HG02642 (cell line): ENCODE data around the gene SERPINE1.
"Not testable (repeated sequence)": the region's sequence is repeated elsewhere in the genome, so short reads cannot be mapped to it uniquely, and the experiment has no call there.

ENCODE experiments used
- ATAC-seq: cut with Tn5 transposase; IDR thresholded peaks from one replicate; pipeline ENCODE4 v1.9.1; 2021; ENCODE audit warnings: mild to moderate bottlenecking; ENCODE audit not compliant: unreplicated experiment, poor library complexity

The SERPINE1 gene

GRCh38 chr7:101100858-101101847, 25.8 kb upstream of the SERPINE1 start:
- ATAC-seq: no peak

- no peak for ATAC-seq
These were observed 24.9 kb upstream of the SERPINE1 start for GRCh38 chr7:101102026-101102425.

- ATAC-seq: not testable (repeated sequence)
These were observed 23.2 kb upstream of the SERPINE1 start for GRCh38 chr7:101103701-101104100.

GRCh38 chr7:101104193-101104713, 22.7 kb upstream of the SERPINE1 start:
- ATAC-seq: no peak

- no peak for ATAC-seq
These were observed 22.1 kb upstream of the SERPINE1 start for GRCh38 chr7:101104799-101105198.

GRCh38 chr7:101105248-101105647, 21.7 kb upstream of the SERPINE1 start:
- ATAC-seq: not testable (repeated sequence)

GRCh38 chr7:101106386-101106785, 20.5 kb upstream of the SERPINE1 start:
- no peak for ATAC-seq

- no peak for ATAC-seq
These were observed 18.5 kb upstream of the SERPINE1 start for GRCh38 chr7:101108330-101108857.

GRCh38 chr7:101108961-101109360, 17.9 kb upstream of the SERPINE1 start:
- no peak for ATAC-seq

GRCh38 chr7:101109368-101109767, 17.5 kb upstream of the SERPINE1 start:
- ATAC-seq: no peak

- no peak for ATAC-seq
These were observed 15.6 kb upstream of the SERPINE1 start for GRCh38 chr7:101111261-101111660.

GRCh38 chr7:101112233-101112632, 14.7 kb upstream of the SERPINE1 start:
- no peak for ATAC-seq

GRCh38 chr7:101113140-101113539, 13.8 kb upstream of the SERPINE1 start:
- not testable (repeated sequence) for ATAC-seq

- no peak for ATAC-seq
These were observed 13.1 kb upstream of the SERPINE1 start for GRCh38 chr7:101113836-101114235.

- ATAC-seq: no peak
These were observed 12.4 kb upstream of the SERPINE1 start for GRCh38 chr7:101114492-101114891.

- ATAC-seq: no peak
These were observed 11.7 kb upstream of the SERPINE1 start for GRCh38 chr7:101115215-101115614.

GRCh38 chr7:101116898-101117297, 10.0 kb upstream of the SERPINE1 start:
- ATAC-seq: no peak

- ATAC-seq: no peak
These were observed 8.0 kb upstream of the SERPINE1 start for GRCh38 chr7:101118856-101119255.

- ATAC-seq: no peak
These were observed 7.0 kb upstream of the SERPINE1 start for GRCh38 chr7:101119876-101120275.

GRCh38 chr7:101120315-101120714, 6.6 kb upstream of the SERPINE1 start:
- no peak for ATAC-seq

GRCh38 chr7:101121631-101121990, 5.3 kb upstream of the SERPINE1 start:
- not testable (repeated sequence) for ATAC-seq
